Measurements from ENCODE around the gene HSPBP1.

HSPBP1 gene

DNA sequence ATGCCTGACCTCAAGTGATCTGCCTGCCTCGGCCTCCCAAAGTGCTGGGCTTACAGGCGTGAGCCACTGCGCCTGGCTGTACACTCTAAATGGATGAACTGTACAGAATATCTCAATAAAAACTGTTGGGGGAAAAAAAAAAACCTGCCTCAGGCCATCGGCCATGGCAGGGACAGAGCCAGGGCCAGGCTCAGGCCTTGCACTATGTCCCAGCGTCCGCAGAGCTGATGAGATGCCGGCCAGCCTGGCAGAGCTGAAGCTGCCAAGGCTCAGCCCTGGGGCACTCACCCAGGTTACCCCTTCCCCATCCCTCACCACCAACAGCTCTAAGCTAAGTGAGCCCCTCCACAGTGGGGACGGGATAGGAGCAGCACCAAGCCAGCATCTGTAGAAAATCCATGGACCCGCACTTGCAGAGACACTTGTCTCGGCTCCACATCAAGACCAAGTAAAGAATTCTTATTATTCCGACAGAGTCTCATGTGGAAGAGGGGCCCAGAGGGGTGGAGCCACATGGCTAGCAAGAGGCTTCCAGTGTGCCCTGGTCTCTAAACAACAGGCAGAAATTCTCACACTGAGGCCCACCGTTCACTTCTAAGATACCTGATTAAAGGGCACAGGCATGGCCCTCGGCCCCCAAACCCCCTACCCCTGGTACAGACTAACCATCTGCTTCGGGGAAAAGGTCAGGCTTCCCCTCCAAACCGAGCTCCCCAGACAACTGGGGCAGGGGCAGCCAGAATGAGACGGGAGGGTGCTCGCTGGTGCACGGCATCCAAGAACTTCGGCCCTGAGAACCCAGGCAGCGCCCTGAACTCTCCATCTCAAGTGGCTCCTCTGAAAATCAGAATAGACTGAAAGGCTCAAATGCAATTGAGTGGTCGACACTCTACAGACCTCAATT, 26.9 kb downstream of the HSPBP1 start:
- DNase-seq: no peak

DNA sequence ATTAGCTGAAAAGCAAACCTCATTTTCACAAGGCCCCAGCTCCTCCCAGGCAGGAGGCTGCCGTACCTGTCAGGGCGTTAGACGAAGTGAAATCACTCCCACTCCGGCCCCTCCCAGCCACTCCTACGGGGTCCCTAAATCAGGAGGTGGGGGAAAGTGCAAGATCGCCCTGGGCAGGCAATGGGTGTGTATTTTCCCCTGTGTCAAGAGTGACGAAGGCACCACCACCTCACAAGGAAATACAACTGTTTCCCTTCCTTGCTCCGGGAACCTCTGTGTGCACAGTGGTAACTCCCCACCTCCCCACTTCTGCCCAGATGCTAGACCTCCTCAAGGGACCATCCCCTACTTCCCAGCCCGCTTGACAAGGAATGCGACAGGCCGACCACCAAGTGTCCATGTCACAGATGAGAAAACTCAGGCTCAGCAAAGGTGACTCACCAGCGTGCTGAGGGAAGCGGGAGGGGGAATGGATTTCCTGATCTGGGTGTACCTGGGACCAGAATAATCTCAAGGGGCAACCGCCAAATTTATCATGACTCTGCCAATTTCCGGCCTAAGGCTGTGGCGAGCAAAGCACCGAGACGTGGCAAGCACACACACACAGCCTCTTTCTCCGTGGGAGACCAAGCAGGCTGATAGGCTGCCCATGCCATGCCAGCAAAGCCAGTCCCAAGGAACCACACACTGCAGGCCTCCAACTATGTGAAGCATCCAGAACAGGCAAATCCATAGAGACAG, 28.4 kb downstream of the HSPBP1 start:
- no peak for DNase-seq

DNA sequence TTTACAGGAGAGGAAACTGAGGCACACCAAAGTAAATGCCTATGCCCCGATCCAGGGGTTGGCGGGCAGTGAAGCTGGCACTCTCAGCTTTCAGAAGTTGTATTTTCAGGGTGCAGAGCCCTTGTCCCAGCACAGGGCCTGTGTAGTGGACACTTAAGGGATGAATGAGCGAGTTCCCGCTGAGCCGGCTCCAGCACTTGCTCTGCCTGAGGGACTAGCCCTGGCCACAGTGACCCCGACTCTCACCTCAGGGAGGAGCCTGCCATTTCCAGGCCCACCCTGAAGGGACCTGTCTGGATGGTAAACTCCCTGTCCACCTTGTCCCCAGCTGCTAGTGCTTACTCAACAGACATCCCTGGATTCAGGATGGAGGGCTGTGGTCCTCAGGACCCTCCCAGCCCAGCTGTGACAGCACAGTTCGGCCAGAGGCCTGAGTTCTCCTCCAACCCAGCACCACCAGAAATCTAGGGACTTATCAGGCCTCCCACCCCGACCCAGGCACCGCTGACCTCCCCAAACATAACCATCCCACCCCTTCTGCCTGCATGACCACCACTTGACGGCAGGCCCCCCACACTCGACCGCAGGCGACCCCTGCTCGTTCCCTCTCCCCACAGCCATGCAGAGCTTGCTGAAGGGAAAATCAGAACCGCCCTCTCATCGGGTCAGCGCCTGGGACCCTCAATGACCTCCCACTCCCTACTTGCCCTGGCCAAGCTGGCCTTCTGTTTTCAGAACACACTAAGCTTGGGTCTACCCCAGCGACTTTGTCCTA, 29.5 kb downstream of the HSPBP1 start:
- no peak for DNase-seq

DNA sequence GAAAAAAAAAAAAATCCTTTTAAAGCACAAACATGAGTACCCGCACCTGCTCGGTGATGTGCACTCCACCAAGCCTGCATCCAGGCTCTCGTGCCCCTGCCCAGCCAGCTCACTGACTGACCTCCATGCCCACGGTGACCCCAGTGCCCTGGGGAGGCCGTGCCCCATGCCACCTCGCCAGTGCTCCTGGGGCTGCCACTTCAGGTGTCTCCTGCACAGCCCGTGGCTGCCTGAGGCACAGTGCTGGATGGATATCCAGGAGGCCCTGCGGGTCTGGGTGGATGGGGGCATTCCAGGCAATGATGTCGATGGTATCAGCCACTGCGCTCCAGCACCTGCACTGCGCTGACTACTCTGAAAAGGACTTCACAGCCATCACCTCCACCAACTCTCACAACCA, 30.1 kb downstream of the HSPBP1 start:
- no peak for DNase-seq

DNA sequence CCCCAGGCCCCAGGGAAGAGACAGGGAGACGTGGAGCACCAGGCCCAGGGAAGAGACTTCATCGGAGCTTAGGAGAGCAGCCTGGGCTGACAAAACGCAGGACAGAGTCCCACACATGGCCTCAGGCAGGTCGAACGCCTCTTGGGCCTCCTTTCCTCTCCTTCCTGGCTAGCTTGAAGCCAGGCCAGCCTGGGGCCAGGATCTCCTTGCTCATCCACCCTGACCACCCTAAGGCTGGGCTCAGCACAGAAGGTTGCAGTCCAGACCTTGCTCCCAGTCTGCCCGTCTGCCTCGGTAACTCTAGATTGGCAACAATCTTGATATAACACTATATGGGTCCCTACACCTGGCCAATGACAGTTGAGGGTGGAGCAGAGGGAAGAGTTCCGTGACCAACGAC, 31.2 kb downstream of the HSPBP1 start:
- no peak for DNase-seq

DNA sequence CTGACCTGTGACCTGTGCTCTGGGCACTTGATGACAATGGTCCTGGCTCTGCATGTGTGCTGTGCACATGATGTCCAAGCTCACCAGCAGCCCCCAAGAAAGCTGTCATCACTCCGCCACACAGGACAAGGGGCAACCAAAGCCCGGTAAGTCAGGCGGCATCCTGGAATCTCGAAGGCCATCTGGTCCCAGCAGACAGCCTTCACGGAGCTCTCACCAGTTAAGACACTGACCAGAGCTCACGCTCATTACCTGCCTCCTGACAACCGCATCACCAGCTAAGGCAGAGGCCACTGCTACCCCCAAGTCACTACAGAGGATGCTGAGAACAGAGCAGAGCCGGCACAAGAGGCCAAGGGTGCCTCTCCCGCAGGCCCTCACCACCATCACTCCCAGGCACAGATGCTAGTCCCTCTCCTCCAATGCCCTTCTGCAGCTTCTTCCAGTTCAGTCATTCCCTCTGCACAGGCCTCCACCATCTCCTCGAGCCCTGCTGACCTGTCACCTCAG, 31.7 kb downstream of the HSPBP1 start:
- no peak for DNase-seq

DNA sequence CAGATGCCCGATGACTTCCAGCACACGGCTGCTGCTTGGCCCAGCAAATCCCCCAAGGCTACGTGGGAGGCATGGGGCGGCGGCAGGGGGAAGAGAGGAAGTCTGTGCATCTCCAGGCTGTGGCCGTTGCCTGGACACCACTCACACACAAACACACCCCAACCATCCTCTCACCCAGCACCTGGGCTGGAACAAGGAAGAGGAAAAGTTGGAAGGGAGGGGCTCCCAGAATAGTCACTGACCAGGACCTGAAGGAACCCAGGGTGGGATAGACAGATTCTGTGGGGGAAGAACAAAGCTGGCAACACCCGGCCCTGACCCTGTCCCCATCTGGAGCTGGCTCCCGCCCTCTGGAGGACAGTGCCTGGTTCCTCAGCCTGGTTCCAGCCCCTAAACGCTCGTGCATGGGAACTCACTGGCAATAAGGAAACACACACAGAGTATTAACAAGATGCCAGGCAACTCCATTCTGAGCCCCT, 32.2 kb downstream of the HSPBP1 start:
- no peak for DNase-seq

DNA sequence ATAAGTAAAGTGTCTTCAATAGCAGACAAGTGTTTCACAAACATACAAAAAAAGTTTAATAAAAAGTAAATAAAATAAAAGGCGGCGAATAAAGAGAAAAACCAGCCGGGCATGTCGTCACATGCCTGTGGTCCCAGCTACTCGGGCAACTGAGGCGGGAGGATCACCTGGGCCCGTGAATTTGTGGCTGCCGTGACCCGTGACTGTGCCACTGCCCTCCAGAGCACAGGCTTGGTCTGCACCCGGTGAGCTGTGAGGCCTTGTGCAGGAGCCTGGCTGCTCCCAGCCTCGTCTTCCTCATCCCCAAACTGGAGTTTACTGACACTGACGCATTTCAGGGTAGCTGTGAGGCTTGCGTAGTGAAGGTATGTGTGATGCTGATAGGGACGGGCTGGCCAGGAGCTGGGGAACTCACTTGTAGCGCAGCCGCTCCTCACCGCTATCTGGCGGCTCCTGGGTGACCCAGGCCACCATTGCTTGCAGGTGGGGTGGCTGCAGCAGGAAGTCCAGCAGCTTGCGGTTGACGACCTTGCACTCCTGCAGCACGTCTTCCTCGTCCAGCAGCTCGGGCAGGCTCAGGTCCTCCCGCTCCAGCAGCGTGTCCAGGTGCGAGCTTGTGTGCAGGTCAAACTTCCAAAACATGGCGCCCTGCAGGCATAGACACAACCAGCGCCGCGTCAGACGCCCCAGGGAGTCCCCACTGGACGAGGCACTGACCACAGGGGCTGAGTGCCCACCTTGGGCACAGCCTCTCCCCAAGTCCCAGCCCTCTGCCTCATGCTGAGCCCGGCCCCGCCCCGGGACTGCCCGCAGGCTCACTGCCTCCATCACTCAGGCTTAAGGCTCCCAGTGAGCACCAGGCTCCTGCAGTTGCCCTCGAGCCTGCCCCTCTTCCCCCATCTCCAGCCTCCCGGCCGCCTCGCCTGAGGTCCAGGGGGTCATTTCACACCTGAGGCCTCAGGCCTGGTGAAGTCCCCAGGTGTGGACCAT, 33.2 kb downstream of the HSPBP1 start:
- no peak for DNase-seq

DNA sequence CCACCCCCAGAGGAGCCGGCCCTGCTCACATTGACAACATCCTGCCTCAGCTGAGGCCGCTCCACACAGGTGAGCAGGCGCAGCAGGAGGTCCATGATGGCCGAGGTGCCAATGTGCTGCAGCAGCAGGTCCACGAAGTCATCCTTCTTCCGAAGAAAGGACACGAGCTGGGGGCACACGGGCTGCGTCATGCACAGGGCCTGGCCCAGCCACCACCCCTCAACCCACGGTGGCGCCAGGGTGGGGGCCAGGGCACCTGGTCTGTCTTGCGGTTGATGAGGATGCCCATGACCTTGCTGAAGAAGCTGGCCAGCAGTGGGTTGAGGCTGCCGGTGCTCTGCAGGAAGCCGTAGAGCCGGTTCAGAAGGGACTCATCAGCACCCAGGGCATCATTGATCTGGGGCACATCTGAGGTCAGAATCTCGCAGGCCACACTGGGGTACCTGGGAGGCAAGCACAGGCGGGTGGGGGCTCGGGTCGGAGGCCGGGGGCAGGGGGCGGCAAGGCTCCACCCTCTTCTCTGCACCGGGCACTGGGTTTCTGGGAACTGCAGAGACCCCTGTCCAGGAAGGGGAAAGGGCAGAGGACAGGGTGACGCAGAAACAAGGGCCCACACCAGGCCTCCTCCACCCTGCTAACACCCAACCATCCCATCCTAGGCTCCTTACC, 34.5 kb downstream of the HSPBP1 start:
- DNase-seq: no peak

DNA sequence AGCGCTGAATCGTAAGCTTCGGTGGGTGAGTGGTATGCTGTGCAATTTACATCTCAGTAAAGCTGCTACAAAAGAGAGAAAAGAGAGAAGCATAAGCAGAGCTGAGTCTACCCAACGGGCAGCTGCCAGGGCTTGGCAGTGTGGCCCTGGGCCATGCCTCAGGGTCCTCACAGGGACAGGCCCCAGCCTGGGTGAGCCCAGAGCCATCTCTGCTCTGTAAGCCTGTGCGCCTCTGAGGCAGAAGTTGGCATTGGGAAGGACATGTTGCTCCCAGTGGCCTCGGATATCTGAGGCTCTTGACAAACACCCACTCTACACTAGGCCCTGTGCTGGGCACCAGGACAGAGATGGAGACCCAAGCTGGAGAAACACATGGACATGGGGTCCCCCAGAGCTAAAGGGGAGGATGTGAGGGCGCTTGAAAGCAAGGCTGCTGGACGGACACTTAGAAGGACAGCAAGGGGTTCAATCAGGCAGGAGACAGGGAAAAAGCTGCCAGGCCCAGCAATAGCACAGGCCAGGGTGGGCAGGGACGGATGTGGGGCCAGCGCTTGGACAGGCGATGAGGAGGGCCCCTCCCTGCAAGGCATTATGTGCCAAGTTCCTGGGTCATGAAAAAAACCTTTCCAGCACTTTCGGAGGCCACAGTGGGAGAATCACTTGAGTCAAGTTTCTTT, 35.8 kb downstream of the HSPBP1 start:
- no peak for DNase-seq

DNA sequence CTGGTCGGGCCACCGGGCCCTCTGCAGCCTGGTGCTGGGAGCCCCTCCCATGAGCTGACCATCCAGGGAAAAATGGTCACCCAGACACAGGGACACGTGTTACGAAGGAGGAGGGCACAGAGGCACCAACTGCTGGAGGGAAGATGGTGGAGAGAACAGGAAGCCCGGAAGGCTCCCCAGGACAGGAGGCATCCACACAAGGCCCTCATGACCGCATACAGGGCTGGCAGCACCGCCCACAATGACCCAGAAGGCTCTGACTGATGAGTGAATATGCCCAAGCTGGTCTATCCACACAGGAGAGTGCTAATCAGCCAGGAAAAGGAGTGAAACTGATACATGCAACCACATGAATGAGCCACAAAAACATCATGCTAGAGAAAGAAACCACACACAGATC, 37.4 kb downstream of the HSPBP1 start:
- no peak for DNase-seq

DNA sequence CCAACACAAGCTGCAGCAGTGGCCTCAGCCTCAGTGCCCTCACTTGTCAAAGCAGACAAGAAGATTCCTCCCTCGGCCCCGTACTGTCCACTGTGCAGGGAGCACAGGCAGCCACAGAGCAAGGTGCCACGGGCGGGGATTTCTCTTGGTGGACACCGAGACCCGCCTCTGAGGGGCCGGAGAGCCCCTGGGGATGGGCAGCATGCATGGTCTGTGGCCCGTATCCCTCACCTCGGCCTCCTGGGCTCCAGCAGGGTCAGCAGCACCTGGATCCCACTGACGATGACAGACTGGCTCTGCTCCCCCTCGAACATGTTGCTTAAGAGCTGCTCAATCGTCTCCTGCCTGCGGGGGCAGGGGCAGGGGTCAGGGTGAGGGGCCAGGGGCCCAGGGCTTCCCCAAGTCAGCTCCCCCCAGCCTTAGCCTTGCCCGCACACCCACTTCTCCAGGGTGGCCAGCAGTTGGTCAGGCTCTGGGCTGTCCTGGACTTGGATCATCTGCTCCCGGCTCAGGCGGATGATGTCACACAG, 37.9 kb downstream of the HSPBP1 start:
- DNase-seq: no peak

DNA sequence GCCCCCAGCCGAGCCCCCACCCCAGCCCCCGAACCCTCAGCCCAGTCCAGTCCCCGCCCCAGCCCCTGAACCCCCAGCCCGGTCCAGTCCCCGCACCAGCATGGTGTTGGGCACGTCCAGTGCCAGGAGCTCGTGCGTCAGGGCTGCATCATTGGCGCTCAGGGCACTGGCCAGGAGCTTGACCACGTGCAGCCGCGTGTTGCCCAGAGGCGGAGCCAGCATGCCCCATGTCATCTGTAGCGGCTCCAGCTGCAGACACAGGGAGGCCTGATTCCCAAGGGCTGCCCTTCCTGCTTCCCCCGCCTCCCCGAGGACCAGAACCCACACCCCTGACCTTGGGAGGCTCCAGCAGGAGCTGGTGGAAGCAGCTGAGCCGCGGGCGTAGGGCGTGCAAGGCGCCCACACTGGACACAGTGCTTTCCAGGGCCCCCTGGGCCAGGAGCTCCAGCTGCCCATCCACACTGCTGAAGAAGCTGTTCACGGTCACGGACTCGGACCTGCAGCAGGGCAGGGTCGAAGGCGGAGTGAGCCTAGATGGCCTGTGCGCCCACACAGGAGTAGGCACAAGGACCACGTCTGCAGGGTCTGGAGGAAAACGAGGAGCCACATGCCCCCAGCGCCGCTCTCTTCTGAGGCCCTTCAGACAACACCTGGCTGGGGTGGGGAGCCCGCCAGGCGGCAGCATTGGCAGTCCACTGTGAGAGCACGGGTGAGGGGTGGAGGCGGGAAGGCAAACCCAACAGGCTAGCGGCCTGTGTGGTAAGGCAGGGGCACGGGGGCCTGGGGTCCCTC, 38.6 kb downstream of the HSPBP1 start:
- no peak for DNase-seq

DNA sequence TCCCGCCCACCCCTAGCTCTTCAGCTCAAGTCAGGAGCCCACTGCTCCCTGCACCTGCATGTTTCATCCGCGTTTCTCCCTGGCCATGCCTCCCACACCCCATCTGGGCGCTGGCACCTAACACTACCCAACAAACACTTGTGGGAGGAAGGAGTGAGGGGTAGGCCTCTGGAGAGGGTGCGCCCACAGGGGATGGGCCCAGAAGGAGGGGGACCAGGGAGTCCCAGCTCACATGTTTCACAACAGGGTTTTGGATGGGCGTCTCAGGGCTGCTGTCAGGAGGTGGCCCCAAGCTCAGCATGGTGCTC, 39.2 kb downstream of the HSPBP1 start:
- no peak for DNase-seq

DNA sequence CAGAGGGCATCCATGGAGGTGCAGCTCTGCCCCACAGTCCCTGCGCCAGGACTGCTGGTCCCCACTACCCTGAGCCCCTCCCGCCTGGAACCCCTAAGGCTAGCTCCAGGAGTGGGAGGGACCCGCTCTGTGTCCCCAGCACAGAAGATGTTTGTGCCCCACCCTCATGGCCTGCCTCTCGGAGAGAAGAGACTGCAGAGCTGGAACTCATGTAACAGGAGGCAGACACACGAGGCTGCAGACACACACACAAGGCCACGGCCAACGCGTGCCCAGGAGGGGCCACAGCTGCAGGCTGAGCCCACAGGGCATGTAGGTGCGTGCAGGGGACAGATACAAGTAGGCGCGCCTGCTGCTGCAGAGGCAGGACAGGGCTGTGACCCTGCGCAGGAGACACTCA, 40.9 kb downstream of the HSPBP1 start:
- DNase-seq: no peak

DNA sequence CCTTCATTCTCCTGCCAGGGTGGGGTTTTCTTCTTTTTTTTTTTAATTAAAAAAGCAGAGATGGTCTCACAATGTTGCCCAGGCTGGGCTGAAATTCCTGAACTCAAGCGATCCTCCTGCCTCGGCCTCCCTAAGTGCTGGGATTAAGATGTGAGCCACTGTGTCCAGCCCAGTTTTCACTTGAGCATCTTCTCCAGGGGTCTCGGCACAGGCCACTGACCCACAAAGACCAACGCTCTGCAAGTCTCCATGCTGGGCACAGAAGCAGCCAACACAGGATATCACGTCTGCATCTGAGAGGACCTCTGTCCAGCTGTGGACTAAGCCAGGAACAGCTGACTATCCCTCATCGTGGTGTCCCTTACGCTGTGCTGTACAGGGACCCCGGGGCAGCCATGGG, 41.9 kb downstream of the HSPBP1 start:
- DNase-seq: no peak

DNA sequence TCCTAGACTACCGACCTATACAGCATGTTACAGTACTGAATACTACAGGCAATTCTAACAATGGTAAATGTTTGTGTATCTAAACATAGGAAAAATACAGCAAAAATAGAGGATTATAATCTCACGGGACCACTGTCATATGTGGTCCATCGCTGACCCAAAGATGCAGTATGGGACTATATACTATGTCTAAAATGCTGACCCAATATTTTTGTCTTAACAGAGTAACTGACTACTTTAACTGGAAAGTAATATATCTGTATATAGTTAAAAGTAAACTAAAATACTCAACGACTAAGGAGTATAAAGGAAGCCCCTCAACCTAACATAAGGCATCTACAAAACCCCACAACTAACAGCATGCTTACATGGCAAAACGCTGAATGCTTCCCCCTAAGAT, 46.9 kb downstream of the HSPBP1 start:
- no peak for DNase-seq

DNA sequence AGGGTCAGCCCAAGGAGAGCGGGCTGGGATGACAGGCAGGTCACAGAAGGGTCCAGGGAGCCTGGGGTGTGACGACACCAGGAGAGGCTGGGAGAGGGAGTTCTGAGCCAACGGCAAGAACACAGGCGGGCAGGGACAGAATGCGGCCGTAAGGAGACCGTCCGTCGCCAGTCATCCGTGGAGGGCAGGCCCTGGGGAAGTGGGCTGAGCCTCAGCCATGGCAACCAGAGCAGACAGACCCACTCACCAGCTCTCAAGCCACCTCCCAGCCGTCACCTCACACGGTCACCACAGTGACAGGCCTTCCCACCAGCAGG, 47.7 kb downstream of the HSPBP1 start:
- no peak for DNase-seq

DNA sequence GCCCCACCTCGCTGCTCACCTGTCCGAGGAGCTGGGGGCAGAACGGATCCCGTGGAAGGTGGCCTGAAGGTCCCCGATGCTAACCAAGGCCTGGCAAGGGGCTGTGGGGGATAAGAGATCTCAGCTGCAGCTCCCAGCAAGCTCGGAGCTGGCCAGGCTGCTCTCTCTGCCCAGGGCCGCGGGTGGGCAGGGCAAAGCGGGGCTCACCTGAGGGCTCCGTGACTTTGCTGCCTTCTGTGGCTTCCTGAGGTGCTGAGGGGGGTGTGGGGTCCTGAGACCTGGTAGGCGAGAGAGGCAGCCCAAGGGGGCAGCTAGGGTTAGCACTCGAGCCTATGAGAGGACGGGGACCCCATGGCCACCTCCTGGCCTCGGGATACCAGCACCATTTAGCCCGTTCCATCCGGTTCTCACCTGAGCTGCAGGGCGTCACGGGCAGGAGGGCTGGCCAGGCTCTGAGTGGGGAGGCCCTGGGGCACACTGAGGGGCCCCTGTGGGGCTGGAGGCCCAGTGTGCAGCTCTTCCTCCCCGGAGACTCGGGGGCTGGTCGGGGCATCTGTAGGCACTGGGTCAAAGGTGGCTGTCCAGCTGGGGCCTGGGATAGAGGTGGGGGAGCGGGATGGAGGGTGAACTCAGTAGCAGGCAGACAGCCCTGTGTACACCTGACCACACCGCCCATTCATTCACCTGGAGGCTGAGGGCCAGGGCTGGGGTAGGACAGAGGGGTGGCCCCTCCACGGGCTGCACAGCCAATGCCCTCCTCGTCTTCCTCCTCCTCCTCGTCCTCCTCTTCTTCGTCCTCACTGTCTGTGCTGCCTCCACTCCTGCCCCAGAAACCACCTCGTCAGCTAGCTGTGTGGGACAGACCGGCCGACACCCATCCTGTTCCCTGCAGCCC, 48.3 kb downstream of the HSPBP1 start:
- DNase-seq: no peak

All from NCI-H2171 treated with DMSO at 0.1 percent for 48 hours (cell line).